ENCODE measurements around the gene ATP13A1. TPM values are rescaled to one million over a fixed set of nuclear protein-coding genes. Genes with fewer than 3 reads are reported as not detected.

Gene ATP13A1
- total and polyA plus RNA-seq, 2 of the 8 experiments (the other 6 are each of a cell fraction or from before 2014, with no cell fraction given): 33.0 to 64.2 TPM

DNA sequence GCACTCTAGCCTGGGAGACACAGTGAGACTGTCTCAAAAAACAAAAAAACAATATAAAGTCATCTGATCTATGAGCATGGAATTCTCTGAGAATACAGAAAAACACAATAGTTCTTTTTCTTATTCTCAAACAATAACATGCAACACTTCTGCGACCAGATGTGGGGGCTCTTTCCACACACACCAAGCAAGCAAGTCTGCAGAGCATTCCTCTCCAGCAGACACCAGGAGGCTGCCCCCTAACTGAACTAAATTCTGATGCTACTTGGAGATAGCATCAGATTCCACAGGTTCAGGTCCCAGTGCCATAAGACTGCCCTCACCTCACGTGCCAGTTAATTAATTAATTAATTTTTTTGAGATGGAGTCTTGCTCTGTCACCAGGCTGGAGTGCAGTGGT is 32.9 kb upstream of the ATP13A1 start:
- no peak overlapping the region for H3K4me2 ChIP-seq (ENCODE audit: insufficient read depth in 1 of 2, low read depth in 2 of 2, low read length in 2 of 2)
- DNase-seq (ENCODE audit: low read depth in 1 of 2, low spot score in 2 of 2): peak in 1 of 2 experiments; percentile 7
- no peak overlapping the region for H2BK120ac ChIP-seq (replicated peaks; ENCODE audit: low read depth, low read length)
- H4K5ac ChIP-seq (ENCODE audit: insufficient read length, low read depth, low read length): no peak overlapping the region
- H4K91ac ChIP-seq (replicated peaks; ENCODE audit: insufficient read length, low read length): no peak overlapping the region
- H3K4ac ChIP-seq (replicated peaks; ENCODE audit: insufficient read length, low read depth, low read length): no peak overlapping the region
- no peak overlapping the region for H3K27ac ChIP-seq (ENCODE audit: low read depth, low read length)
- no peak overlapping the region for H2AFZ ChIP-seq (ENCODE audit: low read length)
- no peaks in the 10 kb centered on the region for H3K4me1 ChIP-seq (replicated peaks in 1 of 4; ENCODE audit: control insufficient read depth in 3 of 4, insufficient read depth in 4 of 4, low read length in 3 of 4)
- WGBS, 2 experiments (ENCODE audit: extremely low coverage in 1 of 2, insufficient coverage in 1 of 2, insufficient read length in 1 of 2, insufficient replicate concordance in 2 of 2, low coverage in 1 of 2, low lambda C conversion rate in 2 of 2, missing lambda C conversion rate in 1 of 2): 81% methylated on average over 2 of the region's 2 CpGs; no CpG with 5 or more reads in 1 of the 2 experiments
- TF ChIP-seq, protein P1, sequence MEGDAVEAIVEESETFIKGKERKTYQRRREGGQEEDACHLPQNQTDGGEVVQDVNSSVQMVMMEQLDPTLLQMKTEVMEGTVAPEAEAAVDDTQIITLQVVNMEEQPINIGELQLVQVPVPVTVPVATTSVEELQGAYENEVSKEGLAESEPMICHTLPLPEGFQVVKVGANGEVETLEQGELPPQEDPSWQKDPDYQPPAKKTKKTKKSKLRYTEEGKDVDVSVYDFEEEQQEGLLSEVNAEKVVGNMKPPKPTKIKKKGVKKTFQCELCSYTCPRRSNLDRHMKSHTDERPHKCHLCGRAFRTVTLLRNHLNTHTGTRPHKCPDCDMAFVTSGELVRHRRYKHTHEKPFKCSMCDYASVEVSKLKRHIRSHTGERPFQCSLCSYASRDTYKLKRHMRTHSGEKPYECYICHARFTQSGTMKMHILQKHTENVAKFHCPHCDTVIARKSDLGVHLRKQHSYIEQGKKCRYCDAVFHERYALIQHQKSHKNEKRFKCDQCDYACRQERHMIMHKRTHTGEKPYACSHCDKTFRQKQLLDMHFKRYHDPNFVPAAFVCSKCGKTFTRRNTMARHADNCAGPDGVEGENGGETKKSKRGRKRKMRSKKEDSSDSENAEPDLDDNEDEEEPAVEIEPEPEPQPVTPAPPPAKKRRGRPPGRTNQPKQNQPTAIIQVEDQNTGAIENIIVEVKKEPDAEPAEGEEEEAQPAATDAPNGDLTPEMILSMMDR (IDR thresholded peaks at IDR 0.05; ENCODE audit: control extremely low read depth in 1 of 3, insufficient read depth in 1 of 3, low read depth in 1 of 3, low read length in 3 of 3): peak; percentile 36 to 76 (median 50)
- TF ChIP-seq, protein P2, sequence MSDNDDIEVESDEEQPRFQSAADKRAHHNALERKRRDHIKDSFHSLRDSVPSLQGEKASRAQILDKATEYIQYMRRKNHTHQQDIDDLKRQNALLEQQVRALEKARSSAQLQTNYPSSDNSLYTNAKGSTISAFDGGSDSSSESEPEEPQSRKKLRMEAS (IDR thresholded peaks at IDR 0.05): no peak
- TF ChIP-seq RFX5 (IDR thresholded peaks at IDR 0.05; ENCODE audit: borderline replicate concordance, low read depth, low read length) (no peak), CTBP2 (IDR thresholded peaks at IDR 0.05; ENCODE audit: borderline replicate concordance, insufficient read depth, insufficient read length, low read length) (no peak), RAD21 (IDR thresholded peaks at IDR 0.05 in 1 of 2, conservative IDR thresholded peaks at IDR 0.05 in 1 of 2; ENCODE audit: low read depth in 2 of 2, low read length in 2 of 2) (peak; percentile 57 to 68)
- no peak overlapping the region for H4K8ac ChIP-seq (ENCODE audit: extremely low read depth, insufficient read depth, low read length)
- no peaks in the 10 kb centered on the region for H3K36me3 ChIP-seq (ENCODE audit: control insufficient read depth in 2 of 4, insufficient read depth in 4 of 4, low read length in 3 of 4)
- no peak overlapping the region for H3K14ac ChIP-seq (ENCODE audit: insufficient read length)
- ChIA-PET POLR2A (ENCODE audit: partially characterized antibody) (interaction anchor here (1.3 to 2.5 kb wide), 3 partner anchors 19 to 50 kb away, joined by 3 to 5 read pairs (median 5); partner anchors contain the start of gene ZNF101), CTCF (ENCODE audit: partially characterized antibody) (interaction anchor here (0.8 to 1.8 kb wide), 2 partner anchors 11 kb away, joined by 3 read pairs; no protein-coding TSS in a partner anchor)
- H3K23me2 ChIP-seq (ENCODE audit: low read depth, low read length): no peaks in the 10 kb centered on the region; the same call in 1 of the 2 replicates
- H3K18ac ChIP-seq (ENCODE audit: extremely low read depth, low read length): no peak overlapping the region
- no peak overlapping the region for H3K56ac ChIP-seq (replicated peaks; ENCODE audit: insufficient read length, low read depth, low read length)
- H2BK12ac ChIP-seq (ENCODE audit: low read depth, low read length): no peak overlapping the region
- H2AK5ac ChIP-seq (ENCODE audit: low read depth, low read length): no peak overlapping the region
- no peak overlapping the region for H3K9ac ChIP-seq (replicated peaks in 1 of 4; ENCODE audit: extremely low read depth in 1 of 4, low read depth in 3 of 4, low read length in 3 of 4)
- no peaks in the 10 kb centered on the region for H4K20me1 ChIP-seq (replicated peaks in 1 of 2; ENCODE audit: control insufficient read depth in 1 of 2, insufficient read depth in 2 of 2, low read length in 2 of 2)
- H3K27me3 ChIP-seq (replicated peaks in 1 of 4; ENCODE audit: control insufficient read depth in 3 of 4, extremely low read depth in 1 of 4, insufficient read depth in 3 of 4, low read length in 3 of 4): no peaks in the 10 kb centered on the region
- H3K23ac ChIP-seq (ENCODE audit: insufficient read length): no peak overlapping the region
- no peak overlapping the region for H2BK5ac ChIP-seq (ENCODE audit: low read depth, low read length)
- H2BK15ac ChIP-seq (ENCODE audit: low read length): no peak overlapping the region
- FAIRE-seq: peak; percentile 36
- H3K9me3 ChIP-seq (ENCODE audit: insufficient read depth in 2 of 2, low read depth in 1 of 2, low read length in 1 of 2): no peaks in the 10 kb centered on the region; a peak in 1 of 4 replicates
- H3K79me1 ChIP-seq (ENCODE audit: low read depth, low read length): no peaks in the 10 kb centered on the region
- no peak overlapping the region for H3K4me3 ChIP-seq (ENCODE audit: extremely low read depth in 1 of 4, insufficient read depth in 2 of 4, low read depth in 3 of 4, low read length in 4 of 4)
- H3K79me2 ChIP-seq (ENCODE audit: control insufficient read depth in 1 of 2, insufficient read depth in 2 of 2, low read length in 2 of 2): no peaks in the 10 kb centered on the region
- H2BK20ac ChIP-seq (ENCODE audit: low read length): no peak overlapping the region
